Thyroid gland (tissue), 4 donors: ENCODE measurements around the gene SNRPD3. TPM values are rescaled to one million over a fixed set of nuclear protein-coding genes. Genes with fewer than 3 reads are reported as not detected.

Experiments
- DNase-seq, 2 donors: peaks; one replicate each; pipeline ENCODE4 v3.0.0-alpha.2; 2019
- H3K27ac ChIP-seq, 3 donors: fragments of 200-600 bp; sonication (generic); 1 replicate in 2 of 3; 2 replicates in 1 of 3; pipeline ENCODE4 v1.5.1; 2016 to 2019; ENCODE audit warnings: mild to moderate bottlenecking in 1 of 3, moderate library complexity in 1 of 3
- H3K27me3 ChIP-seq: fragments of 200-600 bp; sonication (generic); one replicate; pipeline ENCODE4 v1.5.1; 2019
- H3K36me3 ChIP-seq, 2 donors: fragments of 200-600 bp; sonication (generic); one replicate each; pipeline ENCODE4 v1.5.1; 2016 to 2019
- H3K4me1 ChIP-seq, 2 donors: fragments of 200-600 bp; sonication (generic); one replicate each; pipeline ENCODE4 v1.5.1; 2017 to 2019
- H3K4me3 ChIP-seq, 3 donors: fragments of 200-600 bp; sonication (generic); replicated peaks in 1 of 3; 1 replicate in 2 of 3; 2 replicates in 1 of 3; pipeline ENCODE4 v1.5.1; 2016; ENCODE audit warnings: mild to moderate bottlenecking in 1 of 3
- H3K9me3 ChIP-seq: fragments of 200-600 bp; sonication (generic); one replicate; pipeline ENCODE4 v1.5.1; 2017
- CTCF ChIP-seq, 6 experiments: fragments of 200-600 bp in 3 of 6; fragments of 450-650 bp in 3 of 6; sonication (generic) in 3 of 6; IDR thresholded peaks; one replicate each; pipeline ENCODE4 v1.5.1; 2016 to 2019; ENCODE audit warnings: antibody characterized with exemption in 6 of 6, mild to moderate bottlenecking in 2 of 6, inconsistent platforms in 1 of 6, moderate library complexity in 1 of 6
- POLR2A ChIP-seq, 2 donors: fragments of 450-650 bp; IDR thresholded peaks; one replicate each; pipeline ENCODE4 v1.6.1; 2017; ENCODE audit warnings: antibody characterized with exemption in 2 of 2, mild to moderate bottlenecking in 2 of 2, moderate library complexity in 1 of 2
- WGBS, 2 donors: methylation state at CpG; one replicate each; pipeline ENCODE4 v1.1.5; 2017; 5-methylcytosine and 5-hydroxymethylcytosine counted together
- intact Hi-C: fragments of 100-400 bp; cut with DNase I; formaldehyde crosslinking; loops from one replicate; pipeline ENCODE4 v1.15.1; 2023
- total RNA-seq, 4 donors: library from RNA; depleted of rRNA; stranded (reverse); fragments of >200 nt; gene quantifications; one replicate each; pipeline ENCODE4 v1.2.3, GENCODE V29; 2016

SNRPD3 gene
- total RNA-seq, 4 donors from 2014 or later, result 96.9 to 216 (median 145) TPM

GRCh38 chr22:24535348-24535747 is 20.5 kb upstream of the SNRPD3 start:
- Histone ChIP-seq H3K9me3 (no peaks in the 10 kb centered on the region), H3K4me1 (no peaks in the 10 kb centered on the region), H3K36me3 (peaks cover 7 to 8% of the 10 kb centered on the region in 2 donors), H3K27ac (no peak overlapping the region), H3K27me3 (no peaks in the 10 kb centered on the region), H3K4me3 (no peak overlapping the region)
- 91 to 94% methylated on average over 3 to 4 of the region's 4 CpGs for WGBS, 2 donors
- DNase-seq, result no peak
- intact Hi-C loops, result no loop called here
- TF ChIP-seq CTCF (IDR thresholded peaks at IDR 0.05), result no peak
- TF ChIP-seq POLR2A (IDR thresholded peaks at IDR 0.05), result no peak

GRCh38 chr22:24536089-24536488 is 19.7 kb upstream of the SNRPD3 start:
- Histone ChIP-seq H3K4me1 (no peaks in the 10 kb centered on the region), H3K9me3 (no peaks in the 10 kb centered on the region), H3K4me3 (no peak overlapping the region), H3K27ac (no peak overlapping the region), H3K27me3 (no peaks in the 10 kb centered on the region), H3K36me3 (peaks cover 10 to 16% of the 10 kb centered on the region in 2 donors)
- TF ChIP-seq POLR2A (IDR thresholded peaks at IDR 0.05), result no peak
- TF ChIP-seq CTCF (IDR thresholded peaks at IDR 0.05), result no peak
- intact Hi-C loops, result no loop called here
- 68 to 96% methylated on average over 3 of the region's 3 CpGs for WGBS, 2 donors
- no peak for DNase-seq

GRCh38 chr22:24540470-24540869 is 15.3 kb upstream of the SNRPD3 start:
- H3K4me1 ChIP-seq, result peaks cover 10 to 15% of the 10 kb centered on the region in 2 donors
- no peak overlapping the region for H3K4me3 ChIP-seq
- peaks cover 34 to 44% of the 10 kb centered on the region in 2 donors for H3K36me3 ChIP-seq
- no peaks in the 10 kb centered on the region for H3K27me3 ChIP-seq
- H3K27ac ChIP-seq, result no peak overlapping the region
- DNase-seq, result no peak
- WGBS, 2 donors, result 86 to 94% methylated on average over 2 of the region's 2 CpGs
- no peaks in the 10 kb centered on the region for H3K9me3 ChIP-seq
- TF ChIP-seq POLR2A (IDR thresholded peaks at IDR 0.05) (no peak), CTCF (IDR thresholded peaks at IDR 0.05) (no peak)
- intact Hi-C loops, result no loop called here

GRCh38 chr22:24541681-24542515 is 13.9 kb upstream of the SNRPD3 start:
- no peak for TF ChIP-seq POLR2A (IDR thresholded peaks at IDR 0.05)
- no peak for TF ChIP-seq CTCF (IDR thresholded peaks at IDR 0.05)
- peaks cover 10 to 15% of the 10 kb centered on the region in 2 donors for H3K4me1 ChIP-seq
- WGBS, 2 donors, result 75 to 81% methylated on average over 5 to 6 of the region's 6 CpGs
- peak; percentile 25 to 34 for DNase-seq
- intact Hi-C loops, result no loop called here
- peaks cover 40 to 49% of the 10 kb centered on the region in 2 donors for H3K36me3 ChIP-seq
- no peaks in the 10 kb centered on the region for H3K27me3 ChIP-seq
- no peak overlapping the region for H3K27ac ChIP-seq
- no peak overlapping the region for H3K4me3 ChIP-seq
- no peaks in the 10 kb centered on the region for H3K9me3 ChIP-seq

GRCh38 chr22:24542641-24543040 is 13.2 kb upstream of the SNRPD3 start:
- TF ChIP-seq CTCF (IDR thresholded peaks at IDR 0.05) (peak in 2 of 6 experiments; percentile 14 to 37), POLR2A (IDR thresholded peaks at IDR 0.05) (no peak)
- peaks cover 10 to 15% of the 10 kb centered on the region in 2 donors for H3K4me1 ChIP-seq
- no peak overlapping the region for H3K4me3 ChIP-seq
- peak overlapping the region in 1 of 3 donors; percentile 33 for H3K27ac ChIP-seq
- DNase-seq, result peak; percentile 35 to 67
- peaks cover 47 to 57% of the 10 kb centered on the region in 2 donors for H3K36me3 ChIP-seq
- WGBS, 2 donors, result 67 to 78% methylated on average over 7 to 9 of the region's 9 CpGs
- intact Hi-C loops, result no loop called here
- H3K9me3 ChIP-seq, result no peaks in the 10 kb centered on the region
- no peaks in the 10 kb centered on the region for H3K27me3 ChIP-seq
